H1 (cell line): ENCODE data around the gene CHST10. TPM values are rescaled to one million over a fixed set of nuclear protein-coding genes. Genes with fewer than 3 reads are reported as not detected.

Source experiments
- CTCF ChIA-PET: fragments of 300-600 bp; sonication (Branson Sonifier 250); formaldehyde crosslinking; loops from one replicate; lab custom pipeline; 2021; ENCODE audit not compliant: partially characterized antibody; lab: Charles Lee
- POLR2A ChIA-PET: fragments of 300-600 bp; sonication (Branson Sonifier 250); formaldehyde crosslinking; loops from one replicate; lab custom pipeline; 2021; ENCODE audit warnings: inconsistent platforms; ENCODE audit not compliant: partially characterized antibody; lab: Charles Lee
- DNase-seq, 2 experiments: peaks; one replicate each; pipeline versions ENCODE4 v3.0.0 to v3.0.0-alpha.2; 2010 to 2022; ENCODE audit warnings: low spot score in 2 of 2, low read depth in 1 of 2, mixed read lengths in 1 of 2
- FAIRE-seq: peaks from 2 replicates; lab custom pipeline; 2011; peaks lifted over from hg19 to GRCh38; lab: Jason Lieb, UNC
- H2AFZ ChIP-seq: 2 replicates; pipeline ENCODE4 v1.8.1; 2012; ENCODE audit warnings: low read length, inconsistent platforms
- H2AK5ac ChIP-seq: 2 replicates; pipeline ENCODE4 v1.6.1; 2013; ENCODE audit warnings: low read depth, low read length
- H2BK120ac ChIP-seq: replicated peaks from 2 replicates; pipeline ENCODE3; 2013; ENCODE audit warnings: low read depth, low read length, inconsistent platforms
- H2BK12ac ChIP-seq: 2 replicates; pipeline ENCODE4 v1.6.1; 2013; ENCODE audit warnings: low read depth, low read length
- H2BK15ac ChIP-seq: 2 replicates; pipeline ENCODE4 v1.6.1; 2013; ENCODE audit warnings: low read length
- H2BK20ac ChIP-seq: 2 replicates; pipeline ENCODE4 v1.6.1; 2013; ENCODE audit warnings: low read length
- H2BK5ac ChIP-seq: 2 replicates; pipeline ENCODE4 v1.6.1; 2013; ENCODE audit warnings: low read depth, low read length
- H3K14ac ChIP-seq: 2 replicates; pipeline ENCODE4 v1.6.1; 2013; ENCODE audit warnings: inconsistent platforms; ENCODE audit not compliant: insufficient read length
- H3K18ac ChIP-seq: 2 replicates; pipeline ENCODE4 v1.6.1; 2013; ENCODE audit warnings: low read length; ENCODE audit errors: extremely low read depth
- H3K23ac ChIP-seq: 2 replicates; pipeline ENCODE4 v1.6.1; 2013; ENCODE audit warnings: inconsistent platforms; ENCODE audit not compliant: insufficient read length
- H3K23me2 ChIP-seq: 2 replicates; pipeline ENCODE4 v1.6.1; 2013; ENCODE audit warnings: low read depth, low read length
- H3K27ac ChIP-seq: 2 replicates; pipeline ENCODE4 v1.6.1; 2011; ENCODE audit warnings: low read depth, low read length, inconsistent platforms
- H3K27me3 ChIP-seq, 4 experiments: replicated peaks in 1 of 4; 1 replicate in 1 of 4; 2 replicates in 3 of 4; pipeline versions ENCODE4 v1.6.1 to v1.8.1; 2011 to 2013; ENCODE audit warnings: low read length in 3 of 4, mild to moderate bottlenecking in 3 of 4, inconsistent platforms in 2 of 4, mixed read lengths in 2 of 4, moderate library complexity in 1 of 4; ENCODE audit not compliant: control insufficient read depth in 3 of 4, insufficient read depth in 3 of 4; ENCODE audit errors: extremely low read depth in 1 of 4
- H3K36me3 ChIP-seq, 4 experiments: 2 replicates each; pipeline versions ENCODE4 v1.6.1 to v1.8.1; 2011 to 2013; ENCODE audit warnings: mild to moderate bottlenecking in 4 of 4, low read length in 3 of 4, moderate library complexity in 2 of 4, control low read depth in 1 of 4, inconsistent platforms in 1 of 4; ENCODE audit not compliant: insufficient read depth in 4 of 4, control insufficient read depth in 2 of 4
- H3K4ac ChIP-seq: replicated peaks from 2 replicates; pipeline ENCODE3; 2013; ENCODE audit warnings: low read length, low read depth, mixed read lengths, inconsistent platforms; ENCODE audit not compliant: insufficient read length
- H3K4me1 ChIP-seq, 4 experiments: replicated peaks in 1 of 4; 1 replicate in 1 of 4; 2 replicates in 3 of 4; pipeline versions ENCODE4 v1.6.1 to v1.8.1; 2011 to 2013; ENCODE audit warnings: low read length in 3 of 4, inconsistent platforms in 2 of 4, mixed read lengths in 1 of 4; ENCODE audit not compliant: insufficient read depth in 4 of 4, control insufficient read depth in 3 of 4
- H3K4me2 ChIP-seq, 2 experiments: 2 replicates each; pipeline versions ENCODE4 v1.6.1 to v1.8.1; 2011 to 2013; ENCODE audit warnings: low read depth in 2 of 2, low read length in 2 of 2, control low read depth in 1 of 2, inconsistent platforms in 1 of 2, mild to moderate bottlenecking in 1 of 2; ENCODE audit not compliant: insufficient read depth in 1 of 2
- H3K4me3 ChIP-seq, 4 experiments: fragments of 200-600, 300-600 bp in 1 of 4; sonication (generic), shearing (Covaris generic), sonication (Bioruptor Twin) in 1 of 4; 2 replicates each; pipeline versions ENCODE4 v1.5.1 to v1.8.1; 2011 to 2016; ENCODE audit warnings: low read length in 4 of 4, low read depth in 3 of 4, control low read depth in 2 of 4, inconsistent platforms in 2 of 4, mild to moderate bottlenecking in 2 of 4, mixed read lengths in 1 of 4, moderate library complexity in 1 of 4; ENCODE audit not compliant: insufficient read depth in 2 of 4; ENCODE audit errors: extremely low read depth in 1 of 4
- H3K56ac ChIP-seq: replicated peaks from 2 replicates; pipeline ENCODE3; 2013; ENCODE audit warnings: low read depth, mild to moderate bottlenecking, mixed read lengths, low read length, inconsistent platforms; ENCODE audit not compliant: insufficient read length
- H3K79me1 ChIP-seq: 2 replicates; pipeline ENCODE4 v1.6.1; 2013; ENCODE audit warnings: low read depth, low read length, control low read depth
- H3K79me2 ChIP-seq, 2 experiments: 2 replicates each; pipeline versions ENCODE4 v1.6.1 to v1.8.1; 2012 to 2013; ENCODE audit warnings: low read length in 2 of 2, mild to moderate bottlenecking in 2 of 2, inconsistent platforms in 1 of 2; ENCODE audit not compliant: insufficient read depth in 2 of 2, control insufficient read depth in 1 of 2
- H3K9ac ChIP-seq, 4 experiments: replicated peaks in 1 of 4; 1 replicate in 1 of 4; 2 replicates in 3 of 4; pipeline versions ENCODE4 v1.6.1 to v1.8.1; 2011 to 2013; ENCODE audit warnings: low read depth in 3 of 4, low read length in 3 of 4, control low read depth in 2 of 4, mild to moderate bottlenecking in 2 of 4, moderate library complexity in 2 of 4, inconsistent platforms in 1 of 4; ENCODE audit errors: extremely low read depth in 1 of 4
- H3K9me3 ChIP-seq, 2 experiments: 2 replicates each; pipeline versions ENCODE4 v1.6.1 to v1.8.1; 2012 to 2013; ENCODE audit warnings: mild to moderate bottlenecking in 2 of 2, moderate library complexity in 2 of 2, control low read depth in 1 of 2, inconsistent platforms in 1 of 2, low read depth in 1 of 2, low read length in 1 of 2, mixed read lengths in 1 of 2; ENCODE audit not compliant: insufficient read depth in 2 of 2
- H4K20me1 ChIP-seq, 2 experiments: replicated peaks in 1 of 2; 2 replicates each; pipeline versions ENCODE3 to v1.8.1; 2011 to 2013; ENCODE audit warnings: inconsistent platforms in 2 of 2, low read length in 2 of 2, mild to moderate bottlenecking in 1 of 2; ENCODE audit not compliant: insufficient read depth in 2 of 2, control insufficient read depth in 1 of 2
- H4K5ac ChIP-seq: 2 replicates; pipeline ENCODE4 v1.6.1; 2013; ENCODE audit warnings: low read length, low read depth, mixed read lengths, inconsistent platforms; ENCODE audit not compliant: insufficient read length
- H4K8ac ChIP-seq: 2 replicates; pipeline ENCODE4 v1.8.0; 2013; ENCODE audit warnings: mild to moderate bottlenecking, moderate library complexity, low read length, inconsistent platforms; ENCODE audit not compliant: insufficient read depth; ENCODE audit errors: extremely low read depth
- H4K91ac ChIP-seq: replicated peaks from 2 replicates; pipeline ENCODE3; 2013; ENCODE audit warnings: low read length, mixed read lengths, inconsistent platforms; ENCODE audit not compliant: insufficient read length
- SAP30 ChIP-seq: fragments of 300-600 bp; sonication (generic); IDR thresholded peaks from 2 replicates; pipeline ENCODE4 v1.7.1; 2012; ENCODE audit warnings: low read length, moderate library complexity, mild to moderate bottlenecking, inconsistent platforms; ENCODE audit not compliant: insufficient read depth, insufficient replicate concordance
- SP1 ChIP-seq: IDR thresholded peaks from 2 replicates; pipeline ENCODE4 v1.6.1; 2011; ENCODE audit warnings: low read depth, low read length
- TAF7 ChIP-seq: optimal IDR thresholded peaks from 2 replicates; pipeline ENCODE3; 2011; ENCODE audit warnings: low read depth, mild to moderate bottlenecking, inconsistent platforms, low read length, moderate library complexity, borderline replicate concordance
- WGBS, 2 experiments: shearing (Covaris generic) in 1 of 2; methylation state at CpG; one replicate each; pipeline versions ENCODE4 v1.1.6 to v1.1.7; 2013 to 2015; ENCODE audit warnings: low lambda C conversion rate in 2 of 2, mixed read lengths in 2 of 2, inconsistent platforms in 1 of 2, low coverage in 1 of 2, missing lambda C conversion rate in 1 of 2; ENCODE audit not compliant: insufficient replicate concordance in 2 of 2, insufficient coverage in 1 of 2, insufficient read length in 1 of 2; ENCODE audit errors: extremely low coverage in 1 of 2, missing lambda C conversion rate in 1 of 2; 5-methylcytosine and 5-hydroxymethylcytosine counted together
- polyA plus RNA-seq, 7 experiments: library from polyadenylated mRNA; depleted of rRNA in 3 of 7; stranded (reverse) in 5 of 7; unstranded in 2 of 7; fragments of >200 nt in 5 of 7; fragments of 200-250 nt in 2 of 7; gene quantifications; 1 replicate in 5 of 7; 2 replicates in 1 of 7; 4 replicates in 1 of 7; pipeline versions ENCODE4 v1.2.1 to v1.2.3, GENCODE V29; 2011 to 2013; ENCODE audit warnings: missing spikeins in 2 of 7, mixed read lengths in 2 of 7
- total RNA-seq: library from RNA; stranded (reverse); fragmentation: NEBNext Ultra II Directional; extraction: Animal tissue kit (Norgen Biotek cat#: 25700); gene quantifications from 2 replicates; pipeline ENCODE4 v1.2.1, GENCODE V29; 2021

Gene CHST10
- total and polyA plus RNA-seq, 2 of the 8 experiments (the other 6 are each of a cell fraction or from before 2014, with no cell fraction given): 27.3 to 29.1 TPM

DNA sequence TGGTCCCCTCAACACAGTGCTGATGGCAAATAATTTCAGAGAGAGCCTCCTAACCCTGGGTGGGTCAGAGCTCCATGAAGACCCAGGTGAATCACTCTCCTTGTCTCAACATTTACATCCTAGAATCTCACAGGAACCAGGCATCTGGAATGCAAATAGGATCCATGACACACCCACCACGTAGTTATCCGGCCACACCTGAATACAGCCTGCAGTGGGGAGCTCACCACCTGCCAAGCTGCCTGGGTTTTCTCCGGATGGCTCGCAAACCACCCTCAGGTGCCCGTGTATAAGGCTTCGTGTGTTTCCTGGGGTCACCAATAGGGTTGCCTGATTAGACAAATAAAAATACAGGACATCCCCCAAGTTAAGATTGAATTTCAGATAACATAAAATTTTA lies 9.9 kb downstream of the CHST10 start:
- Histone ChIP-seq H3K9ac (no peak overlapping the region), H2BK12ac (no peak overlapping the region), H3K9me3 (no peaks in the 10 kb centered on the region), H3K23ac (no peak overlapping the region), H2BK15ac (no peak overlapping the region), H3K79me1 (peaks cover 3% of the 10 kb centered on the region), H3K27me3 (no peaks in the 10 kb centered on the region), H3K14ac (no peak overlapping the region), H3K4ac (no peak overlapping the region), H3K36me3 (peaks cover 7 to 29% (median 11%) of the 10 kb centered on the region in 4 experiments; a peak in 7 of 8 replicates), H4K8ac (no peak overlapping the region), H4K91ac (no peak overlapping the region), H4K5ac (no peak overlapping the region), H2BK5ac (no peak overlapping the region), H2BK120ac (no peak overlapping the region), H3K4me2 (no peak overlapping the region), H3K79me2 (peaks cover 5 to 47% of the 10 kb centered on the region in 2 experiments; a peak in 3 of 4 replicates), H3K23me2 (no peaks in the 10 kb centered on the region), H3K4me3 (no peak overlapping the region), H2AFZ (no peak overlapping the region), H4K20me1 (no peaks in the 10 kb centered on the region), H3K56ac (no peak overlapping the region), H3K4me1 (peaks cover 18 to 34% (median 24%) of the 10 kb centered on the region in 4 experiments), H2AK5ac (no peak overlapping the region), H3K27ac (no peak overlapping the region), H2BK20ac (no peak overlapping the region), H3K18ac (no peak overlapping the region)
- ChIA-PET CTCF (interaction anchor here (1.1 to 9.7 kb wide), 2 partner anchors 12 to 145 kb away, joined by 4 to 38 read pairs; no protein-coding TSS in a partner anchor), POLR2A (interaction anchor here (1.1 kb wide), 2 partner anchors 10 to 26 kb away, joined by 3 to 4 read pairs; partner anchors contain the start of gene CHST10)
- no peak for DNase-seq
- WGBS, 2 experiments: 88% methylated on average over 6 of the region's 6 CpGs; no CpG with 5 or more reads in 1 of the 2 experiments
- TF ChIP-seq SP1 (no peak), SAP30 (no peak), TAF7 (no peak)
- no peak for FAIRE-seq
